Hepatocyte (in vitro differentiated cells): ENCODE results near the gene MYO5C.

Experiments used
- CTCF ChIP-seq: fragments of 200-600 bp; sonication (generic); IDR thresholded peaks from 2 replicates; pipeline ENCODE4 v1.5.1; 2016; ENCODE audit warnings: antibody characterized with exemption, mild to moderate bottlenecking; ENCODE audit not compliant: poor library complexity
- EZH2 ChIP-seq: fragments of 200-600 bp; sonication (generic); IDR thresholded peaks from 2 replicates; pipeline ENCODE4 v1.6.1; 2016; ENCODE audit warnings: antibody characterized with exemption, mild to moderate bottlenecking, borderline replicate concordance
- EZH2phosphoT487 ChIP-seq: fragments of 200-600 bp; sonication (generic); IDR thresholded peaks from one replicate; pipeline ENCODE4 v1.6.1; 2018; ENCODE audit warnings: antibody characterized with exemption, mild to moderate bottlenecking, low read depth, moderate library complexity; ENCODE audit not compliant: unreplicated experiment, severe bottlenecking

GRCh38 chr15:52196891-52197290 lies 98.7 kb downstream of the MYO5C start:
- TF ChIP-seq CTCF: no peak
- no peak for TF ChIP-seq EZH2
- TF ChIP-seq EZH2phosphoT487: no peak
